ENCODE measurements around the gene CATSPERB. TPM values are rescaled to one million over a fixed set of nuclear protein-coding genes. Genes with fewer than 3 reads are reported as not detected.

CATSPERB gene
- total and polyA plus RNA-seq, 2 donors (not counting 3 experiments of a cell fraction or from before 2014, with no cell fraction given), result not detected

- Histone ChIP-seq H3K9ac (replicated peaks; ENCODE audit: extremely low read depth, insufficient read depth, low read length) (no peak overlapping the region), H3K27me3 (ENCODE audit: control insufficient read depth in 2 of 2, insufficient read depth in 2 of 2, low read length in 2 of 2) (peaks cover 0 to 1% of the 10 kb centered on the region in 2 experiments), H2AFZ (ENCODE audit: low read depth, low read length) (no peak overlapping the region), H3K36me3 (ENCODE audit: control insufficient read depth in 2 of 2, extremely low read depth in 1 of 2, insufficient read depth in 2 of 2, low read length in 2 of 2) (no peaks in the 10 kb centered on the region), H3K27ac (ENCODE audit: insufficient read depth, low read depth, low read length) (no peak overlapping the region), H3K79me2 (ENCODE audit: control insufficient read depth, insufficient read depth, low read length) (no peaks in the 10 kb centered on the region), H3K9me1 (replicated peaks; ENCODE audit: control insufficient read depth, extremely low read depth, insufficient read depth, low read length) (no peaks in the 10 kb centered on the region), H4K20me1 (replicated peaks; ENCODE audit: control insufficient read depth, extremely low read depth, insufficient read depth, low read length) (no peaks in the 10 kb centered on the region), H3K9me3 (replicated peaks; ENCODE audit: control insufficient read depth, insufficient read depth, low read length) (no peaks in the 10 kb centered on the region), H3K4me2 (ENCODE audit: insufficient read depth, low read length) (no peak overlapping the region), H3K4me3 (replicated peaks in 1 of 3; ENCODE audit: insufficient read depth in 1 of 3, low read depth in 1 of 3, low read length in 3 of 3) (no peak overlapping the region), H3K4me1 (ENCODE audit: control insufficient read depth, extremely low read depth, insufficient read depth, low read length) (no peaks in the 10 kb centered on the region)
- TF ChIP-seq POLR2AphosphoS5 (IDR thresholded peaks at IDR 0.05; ENCODE audit: insufficient read depth, low read depth, low read length), result no peak
- TF ChIP-seq EZH2 (IDR thresholded peaks at IDR 0.05; ENCODE audit: borderline replicate concordance, low read depth, low read length, severe bottlenecking), result no peak
- no peak for TF ChIP-seq POLR2A (IDR thresholded peaks at IDR 0.05; ENCODE audit: low read depth, low read length)
- no peak for TF ChIP-seq CTCF (IDR thresholded peaks at IDR 0.05; ENCODE audit: extremely low read depth in 1 of 2, insufficient read depth in 1 of 2, low read depth in 1 of 2, low read length in 2 of 2)
- TF ChIP-seq MAX (IDR thresholded peaks at IDR 0.05; ENCODE audit: insufficient read depth, insufficient read length), result no peak
- BruUV-seq (replicated peaks), result no TSS peak
- intact Hi-C loops (cut with micrococcal nuclease) (no loop called here), dilution Hi-C loops (cut with MboI; ENCODE audit: extremely low pct_ligation_motif_present, low sequenced_read_pairs) (no loop called here)
- POLR2A ChIA-PET, result no interaction called here
- CTCF ChIA-PET, result no interaction called here
- FAIRE-seq (no peak), DNase-seq (ENCODE audit: low read depth, low spot score) (no peak)
Observed at GRCh38 chr14:91545946-91546716, 185.8 kb downstream of the CATSPERB start.

Measured in endothelial cell of umbilical vein (primary cell).